Activated CD4-positive, alpha-beta T cell treated with anti-CD3 and anti-CD28 coated beads, Interleukin-2, amount 10 ng/mL, durations not matched to agents 7 days and 5 days (primary cell): Measurements from ENCODE around the gene ELK3. TPM values are rescaled to one million over a fixed set of nuclear protein-coding genes. Genes with fewer than 3 reads are reported as not detected.

Experiments
- CTCF ChIA-PET: fragments of 350-600 bp; sonication (Branson Sonifier 250); formaldehyde crosslinking; loops from one replicate; lab custom pipeline; 2021; ENCODE audit warnings: antibody characterized with exemption; lab: Charles Lee
- POLR2A ChIA-PET: fragments of 350-600 bp; sonication (Branson Sonifier 250); formaldehyde crosslinking; loops from one replicate; lab custom pipeline; 2021; ENCODE audit warnings: antibody characterized with exemption; lab: Charles Lee
- DNase-seq: peaks from one replicate; pipeline ENCODE4 v3.0.0-alpha.2; 2020
- H3K27ac Mint-ChIP-seq: one replicate; pipeline ENCODE4 v1.8.0; 2021; ENCODE audit warnings: mild to moderate bottlenecking, moderate library complexity, mixed read lengths
- H3K27me3 Mint-ChIP-seq: one replicate; pipeline ENCODE4 v1.8.0; 2021; ENCODE audit warnings: mixed read lengths
- H3K36me3 Mint-ChIP-seq: one replicate; pipeline ENCODE4 v1.8.0; 2021; ENCODE audit warnings: low read depth, mixed read lengths
- H3K4me1 Mint-ChIP-seq: one replicate; pipeline ENCODE4 v1.8.0; 2021; ENCODE audit warnings: mixed read lengths
- H3K4me3 Mint-ChIP-seq: one replicate; pipeline ENCODE4 v1.8.0; 2021; ENCODE audit warnings: mild to moderate bottlenecking, moderate library complexity, mixed read lengths
- H3K9me3 Mint-ChIP-seq: one replicate; pipeline ENCODE4 v1.8.0; 2021; ENCODE audit warnings: mixed read lengths
- total RNA-seq, 2 experiments: library from RNA; stranded (reverse); gene quantifications; one replicate each; pipeline ENCODE4 v1.2.3, GENCODE V29; 2021

The ELK3 gene
- total RNA-seq, 2 experiments from 2014 or later = 27.3 to 33.9 TPM

DNA sequence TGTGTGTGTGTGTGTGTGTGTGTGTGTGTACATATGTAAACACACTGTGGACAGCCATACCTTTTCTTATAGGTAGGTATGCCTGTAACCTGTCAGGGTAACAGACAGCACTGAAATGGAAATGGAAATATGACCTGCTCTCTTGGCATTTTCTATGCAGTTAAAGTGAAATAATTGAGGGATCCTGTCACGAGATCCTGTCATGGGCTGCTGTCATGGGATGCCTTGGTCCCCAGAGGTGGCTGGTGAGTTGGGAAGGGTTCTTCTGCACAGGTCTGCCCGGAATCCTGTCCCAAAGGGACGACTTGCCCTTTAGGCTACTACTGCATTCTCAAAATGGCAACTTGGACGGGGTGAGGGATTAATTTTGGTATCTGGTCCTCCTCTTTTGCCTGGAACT, 47.3 kb downstream of the ELK3 start:
- DNase-seq = no peak
- Mint-ChIP-seq H3K36me3 (peaks cover 30% of the 10 kb centered on the region), H3K27me3 (no peaks in the 10 kb centered on the region), H3K4me3 (peak overlapping the region; percentile 52), H3K27ac (peak overlapping the region; percentile 88), H3K9me3 (peaks cover 2% of the 10 kb centered on the region), H3K4me1 (peaks cover 60% of the 10 kb centered on the region)
- CTCF ChIA-PET = interaction anchor here (1.0 to 2.1 kb wide), 5 partner anchors 10 to 18 kb away, joined by 3 to 9 read pairs (median 3); no protein-coding TSS in a partner anchor
- POLR2A ChIA-PET = interaction anchor here (0.6 kb wide), 2 partner anchors 120 to 176 kb away, joined by 3 to 5 read pairs; no protein-coding TSS in a partner anchor

DNA sequence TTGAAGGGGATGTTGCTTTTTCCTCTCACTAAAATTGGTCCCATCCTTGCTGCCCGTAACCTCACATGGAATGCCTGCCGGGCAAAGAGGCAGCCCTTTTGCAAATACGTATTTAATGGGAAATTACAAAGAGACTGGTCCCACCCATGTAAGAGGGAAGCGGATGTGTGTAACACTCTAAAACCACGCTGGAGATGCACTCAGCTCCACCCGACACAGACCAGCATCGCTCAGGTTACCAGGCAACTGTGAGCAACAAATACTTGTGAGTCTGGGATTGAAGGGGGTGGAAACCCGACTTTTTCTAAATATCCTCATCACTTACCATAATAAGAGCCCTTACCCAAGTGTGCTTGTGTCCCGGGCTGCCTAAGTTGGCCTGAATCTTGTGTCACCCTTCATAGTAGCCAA, 47.7 kb downstream of the ELK3 start:
- Mint-ChIP-seq H3K4me3 (peak overlapping the region; percentile 52), H3K9me3 (peaks cover under 1% of the 10 kb centered on the region), H3K27me3 (no peaks in the 10 kb centered on the region), H3K27ac (peak overlapping the region; percentile 88), H3K36me3 (peaks cover 29% of the 10 kb centered on the region), H3K4me1 (peaks cover 56% of the 10 kb centered on the region)
- peak; percentile 84 for DNase-seq
- ChIA-PET CTCF (interaction anchor here (1.0 to 2.1 kb wide), 7 partner anchors 9 to 136 kb away, joined by 3 to 9 read pairs (median 4); no protein-coding TSS in a partner anchor), POLR2A (interaction anchor here (0.6 kb wide), 2 partner anchors 121 to 176 kb away, joined by 3 to 5 read pairs; no protein-coding TSS in a partner anchor)

DNA sequence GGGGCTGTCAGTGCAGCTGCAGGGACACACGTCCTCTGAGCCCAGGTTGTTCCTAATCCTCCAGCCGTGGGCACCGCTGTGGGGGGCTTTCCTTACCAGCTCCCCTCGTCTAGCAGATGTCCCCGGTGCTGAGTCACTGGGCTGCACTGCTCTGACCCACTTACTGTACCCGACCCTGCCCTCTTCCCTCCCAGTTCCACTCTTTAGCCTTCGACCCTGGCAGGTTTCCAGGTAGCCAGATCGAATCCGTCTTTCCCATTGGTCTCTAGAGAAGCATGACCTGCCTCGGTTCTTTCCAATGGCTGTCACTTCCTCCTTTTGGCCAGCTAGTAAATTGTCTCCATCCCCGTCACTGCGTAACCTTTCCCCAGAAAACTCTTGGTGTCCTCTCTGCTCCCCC, 48.4 kb downstream of the ELK3 start:
- POLR2A ChIA-PET = no interaction called here
- no peaks in the 10 kb centered on the region for H3K27me3 Mint-ChIP-seq
- H3K4me3 Mint-ChIP-seq = no peak overlapping the region
- CTCF ChIA-PET = interaction anchor here (1.1 to 2.1 kb wide), 7 partner anchors 9 to 137 kb away, joined by 3 to 9 read pairs (median 4); no protein-coding TSS in a partner anchor
- peaks cover 32% of the 10 kb centered on the region for H3K36me3 Mint-ChIP-seq
- DNase-seq = no peak
- H3K4me1 Mint-ChIP-seq = peaks cover 55% of the 10 kb centered on the region
- H3K27ac Mint-ChIP-seq = peak overlapping the region; percentile 48
- no peaks in the 10 kb centered on the region for H3K9me3 Mint-ChIP-seq

DNA sequence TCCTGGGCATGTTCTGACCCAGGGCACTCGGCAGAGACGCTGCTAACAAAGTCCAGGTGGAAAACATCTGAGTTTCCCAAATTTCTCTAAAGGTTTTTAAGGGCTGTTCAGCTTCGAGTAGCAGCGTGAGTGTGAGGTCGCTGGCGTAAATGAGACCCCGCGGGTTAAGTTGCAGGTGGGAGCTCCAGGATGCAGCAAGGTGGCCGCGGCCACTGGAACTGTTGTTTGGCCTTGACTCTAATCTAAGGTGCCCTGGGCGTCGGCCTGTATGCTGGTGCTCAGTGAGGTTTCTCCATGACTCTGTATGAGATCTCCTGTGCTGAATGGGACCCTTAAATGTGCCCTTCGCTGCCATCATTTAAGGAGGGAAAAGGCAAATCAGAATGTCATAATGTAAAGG, 50.7 kb downstream of the ELK3 start:
- peaks cover 44% of the 10 kb centered on the region for H3K36me3 Mint-ChIP-seq
- no peaks in the 10 kb centered on the region for H3K27me3 Mint-ChIP-seq
- H3K4me3 Mint-ChIP-seq = no peak overlapping the region
- H3K9me3 Mint-ChIP-seq = no peaks in the 10 kb centered on the region
- H3K27ac Mint-ChIP-seq = no peak overlapping the region
- DNase-seq = no peak
- H3K4me1 Mint-ChIP-seq = peaks cover 47% of the 10 kb centered on the region
- POLR2A ChIA-PET = no interaction called here
- CTCF ChIA-PET = interaction anchor here (0.8 to 1.0 kb wide), 2 partner anchors 11 to 25 kb away, joined by 3 read pairs; no protein-coding TSS in a partner anchor

DNA sequence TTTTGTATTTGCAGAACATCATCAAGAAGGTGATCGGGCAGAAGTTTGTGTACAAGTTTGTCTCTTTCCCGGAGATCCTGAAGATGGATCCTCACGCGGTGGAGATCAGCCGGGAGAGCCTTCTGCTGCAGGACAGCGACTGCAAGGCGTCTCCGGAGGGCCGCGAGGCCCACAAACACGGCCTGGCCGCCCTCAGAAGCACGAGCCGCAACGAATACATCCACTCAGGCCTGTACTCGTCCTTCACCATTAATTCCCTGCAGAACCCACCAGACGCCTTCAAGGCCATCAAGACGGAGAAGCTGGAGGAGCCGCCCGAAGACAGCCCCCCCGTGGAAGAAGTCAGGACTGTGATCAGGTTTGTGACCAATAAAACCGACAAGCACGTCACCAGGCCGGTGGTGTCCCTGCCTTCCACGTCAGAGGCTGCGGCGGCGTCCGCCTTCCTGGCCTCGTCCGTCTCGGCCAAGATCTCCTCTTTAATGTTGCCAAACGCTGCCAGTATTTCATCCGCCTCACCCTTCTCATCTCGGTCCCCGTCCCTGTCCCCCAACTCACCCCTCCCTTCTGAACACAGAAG, 52.8 kb downstream of the ELK3 start:
- Mint-ChIP-seq H3K27ac (no peak overlapping the region), H3K4me1 (peaks cover 44% of the 10 kb centered on the region), H3K9me3 (no peaks in the 10 kb centered on the region), H3K4me3 (no peak overlapping the region), H3K36me3 (peaks cover 57% of the 10 kb centered on the region), H3K27me3 (no peaks in the 10 kb centered on the region)
- ChIA-PET CTCF (no interaction called here), POLR2A (no interaction called here)
- no peak for DNase-seq

DNA sequence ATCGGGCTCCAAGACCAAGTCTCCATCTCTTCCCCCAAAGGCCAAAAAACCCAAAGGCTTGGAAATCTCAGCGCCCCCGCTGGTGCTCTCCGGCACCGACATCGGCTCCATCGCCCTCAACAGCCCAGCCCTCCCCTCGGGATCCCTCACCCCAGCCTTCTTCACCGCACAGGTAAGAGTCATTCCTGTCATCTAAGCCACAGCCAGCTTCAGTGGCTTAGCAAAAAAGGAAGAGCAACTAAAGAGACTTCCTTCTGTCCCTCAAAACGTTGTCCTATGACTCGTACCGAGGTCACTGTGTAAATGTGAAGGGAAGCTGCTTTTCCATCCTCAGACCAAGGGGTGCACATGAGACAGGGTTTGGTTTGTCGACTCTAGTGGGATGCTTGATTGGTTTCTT, 53.4 kb downstream of the ELK3 start:
- peaks cover 63% of the 10 kb centered on the region for H3K36me3 Mint-ChIP-seq
- no peaks in the 10 kb centered on the region for H3K9me3 Mint-ChIP-seq
- H3K27me3 Mint-ChIP-seq = no peaks in the 10 kb centered on the region
- no peak overlapping the region for H3K4me3 Mint-ChIP-seq
- CTCF ChIA-PET = no interaction called here
- peaks cover 41% of the 10 kb centered on the region for H3K4me1 Mint-ChIP-seq
- POLR2A ChIA-PET = no interaction called here
- no peak overlapping the region for H3K27ac Mint-ChIP-seq
- DNase-seq = no peak

DNA sequence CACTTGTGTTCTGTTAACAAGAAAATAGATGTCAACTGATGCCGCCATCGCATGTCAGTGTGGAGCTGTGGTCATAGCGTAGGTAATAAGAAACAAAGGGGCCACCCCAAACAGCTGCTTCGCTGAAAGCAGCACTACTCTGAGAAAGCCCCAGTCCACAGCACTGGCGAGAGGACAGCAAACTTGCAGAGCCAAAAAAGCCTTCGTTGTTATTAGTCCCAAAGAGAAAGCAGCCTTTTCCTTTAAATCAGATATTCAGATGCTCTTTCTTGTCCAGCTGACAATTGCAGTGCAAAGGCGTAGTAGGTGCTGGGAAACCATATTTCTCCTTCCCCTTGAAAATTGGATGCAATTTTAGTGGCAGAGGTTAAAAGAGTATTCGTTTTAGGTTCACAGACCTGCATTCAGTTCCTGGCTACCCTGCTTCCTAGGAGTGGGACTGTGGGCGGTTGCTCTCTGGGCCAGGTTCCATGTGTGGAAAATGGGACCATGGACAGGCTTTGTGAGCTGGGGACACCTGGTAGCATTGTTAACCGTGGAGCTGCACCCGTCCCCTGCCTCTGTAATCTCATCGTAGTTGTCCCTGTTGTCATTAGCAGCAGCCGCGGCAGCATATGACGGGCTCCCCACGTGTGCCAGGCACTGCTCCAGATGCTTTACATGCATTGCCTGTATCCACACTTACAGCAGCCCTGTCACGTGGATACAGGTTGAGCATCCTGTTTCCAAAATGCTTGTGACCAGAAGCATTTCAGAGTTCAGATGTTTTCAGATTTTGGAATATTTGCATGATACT, 54.2 kb downstream of the ELK3 start:
- no peaks in the 10 kb centered on the region for H3K27me3 Mint-ChIP-seq
- no peaks in the 10 kb centered on the region for H3K9me3 Mint-ChIP-seq
- CTCF ChIA-PET = no interaction called here
- POLR2A ChIA-PET = no interaction called here
- H3K4me3 Mint-ChIP-seq = no peak overlapping the region
- peaks cover 34% of the 10 kb centered on the region for H3K4me1 Mint-ChIP-seq
- no peak for DNase-seq
- peaks cover 67% of the 10 kb centered on the region for H3K36me3 Mint-ChIP-seq
- peak overlapping the region; percentile 52 for H3K27ac Mint-ChIP-seq

DNA sequence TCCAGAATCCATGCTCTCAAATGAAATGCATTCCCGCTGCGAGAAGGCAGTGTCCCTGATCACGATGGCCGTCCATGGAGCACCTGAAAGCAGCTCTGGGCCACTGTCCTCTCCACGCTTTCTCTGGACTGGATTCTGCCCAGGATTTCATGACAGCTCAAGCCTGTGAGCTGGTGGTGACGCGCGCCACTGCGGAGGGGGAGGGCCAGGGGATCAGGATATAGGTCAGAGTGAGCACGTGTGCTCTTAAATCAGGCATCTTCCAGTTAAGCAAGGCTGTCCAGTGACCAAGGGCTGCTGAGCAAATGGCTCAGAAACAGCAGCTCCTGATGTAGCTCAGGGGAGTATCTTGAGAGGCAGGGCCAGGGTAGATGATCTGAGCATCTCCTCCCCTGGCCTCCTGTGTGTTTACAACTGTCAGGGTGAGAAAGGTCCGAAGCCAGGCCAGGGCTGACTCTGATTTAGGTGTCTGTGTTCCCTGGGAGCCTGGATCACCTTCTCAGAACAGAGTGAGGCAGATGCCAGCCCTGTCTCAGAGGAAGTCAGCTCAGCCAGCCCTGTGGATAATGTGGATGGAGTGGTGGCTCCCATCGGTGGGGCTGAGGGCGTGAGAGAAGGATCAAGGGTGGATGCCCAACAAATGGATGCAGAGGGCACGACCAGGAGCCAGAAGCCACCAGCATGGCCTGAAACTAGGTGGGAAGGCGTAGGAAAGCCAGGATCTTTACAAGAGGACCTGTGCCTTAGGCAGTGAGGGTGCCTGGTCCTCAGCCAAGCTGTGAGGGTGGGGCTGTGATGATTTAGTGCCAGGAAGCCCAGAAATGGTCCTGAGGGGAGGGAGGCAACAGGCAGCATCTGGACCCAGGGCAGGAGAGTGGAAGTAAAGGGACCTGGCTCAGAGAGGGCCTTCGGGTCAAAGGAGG, 55.3 kb downstream of the ELK3 start:
- no peaks in the 10 kb centered on the region for H3K27me3 Mint-ChIP-seq
- peaks cover 34% of the 10 kb centered on the region for H3K4me1 Mint-ChIP-seq
- CTCF ChIA-PET = no interaction called here
- POLR2A ChIA-PET = no interaction called here
- H3K9me3 Mint-ChIP-seq = no peaks in the 10 kb centered on the region
- no peak for DNase-seq
- H3K4me3 Mint-ChIP-seq = no peak overlapping the region
- peaks cover 72% of the 10 kb centered on the region for H3K36me3 Mint-ChIP-seq
- H3K27ac Mint-ChIP-seq = peak overlapping the region; percentile 76

DNA sequence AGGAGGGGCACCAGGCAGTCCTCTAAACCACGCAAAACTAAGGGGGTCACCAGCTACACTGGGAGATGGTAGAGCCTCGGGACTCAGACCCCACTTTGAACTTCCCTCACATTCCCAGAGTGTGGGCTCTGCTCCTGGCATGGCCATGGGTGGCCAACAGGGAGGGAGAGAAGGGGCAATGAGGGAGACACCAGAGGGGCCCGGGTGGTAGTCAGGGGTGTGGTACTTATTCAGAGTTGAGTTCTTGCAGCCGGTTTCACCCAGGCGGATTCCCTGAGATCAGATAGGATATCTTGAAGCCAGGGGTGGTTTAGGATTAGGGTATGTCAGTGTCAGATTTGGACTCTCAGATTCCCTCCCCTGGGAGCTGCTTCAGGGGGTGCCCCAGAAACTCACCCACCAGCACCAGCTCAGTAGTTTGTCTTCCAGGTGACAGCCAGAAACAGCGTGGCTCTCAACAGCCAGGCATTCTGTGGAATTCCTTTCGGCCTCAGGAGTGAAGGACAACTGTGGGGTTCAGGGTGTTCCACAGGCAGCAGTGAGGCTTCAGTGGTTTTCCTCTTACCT, 56.0 kb downstream of the ELK3 start:
- no peak for DNase-seq
- H3K4me1 Mint-ChIP-seq = peaks cover 34% of the 10 kb centered on the region
- peaks cover 73% of the 10 kb centered on the region for H3K36me3 Mint-ChIP-seq
- no peaks in the 10 kb centered on the region for H3K27me3 Mint-ChIP-seq
- H3K27ac Mint-ChIP-seq = no peak overlapping the region
- H3K4me3 Mint-ChIP-seq = no peak overlapping the region
- ChIA-PET POLR2A (no interaction called here), CTCF (no interaction called here)
- H3K9me3 Mint-ChIP-seq = no peaks in the 10 kb centered on the region

DNA sequence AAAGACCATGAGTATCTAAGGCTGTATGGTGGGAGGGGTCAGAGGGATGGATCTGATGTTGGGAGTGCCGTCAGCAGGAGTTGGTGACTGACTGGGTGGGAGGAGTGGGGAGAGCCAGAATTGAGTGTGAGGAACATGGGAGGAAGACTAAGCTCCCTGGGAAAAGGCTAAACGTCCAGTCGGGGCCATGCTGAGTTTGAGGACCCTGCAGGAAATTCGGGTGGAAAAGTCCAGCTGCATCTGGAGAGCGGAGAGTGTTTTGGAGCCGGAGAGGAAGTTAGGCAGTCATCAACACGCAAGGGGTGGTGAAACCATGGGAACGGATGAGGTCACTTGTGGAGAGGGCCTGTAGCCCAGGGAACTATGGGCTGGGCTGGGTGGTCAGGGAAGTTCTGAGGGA, 60.9 kb downstream of the ELK3 start:
- H3K27me3 Mint-ChIP-seq = no peaks in the 10 kb centered on the region
- H3K4me1 Mint-ChIP-seq = peaks cover 17% of the 10 kb centered on the region
- H3K36me3 Mint-ChIP-seq = peaks cover 42% of the 10 kb centered on the region
- H3K27ac Mint-ChIP-seq = no peak overlapping the region
- no peak overlapping the region for H3K4me3 Mint-ChIP-seq
- no peaks in the 10 kb centered on the region for H3K9me3 Mint-ChIP-seq
- ChIA-PET CTCF (interaction anchor here (0.8 to 1.6 kb wide), 4 partner anchors 10 to 262 kb away, joined by 3 to 5 read pairs (median 3); no protein-coding TSS in a partner anchor), POLR2A (no interaction called here)
- no peak for DNase-seq

DNA sequence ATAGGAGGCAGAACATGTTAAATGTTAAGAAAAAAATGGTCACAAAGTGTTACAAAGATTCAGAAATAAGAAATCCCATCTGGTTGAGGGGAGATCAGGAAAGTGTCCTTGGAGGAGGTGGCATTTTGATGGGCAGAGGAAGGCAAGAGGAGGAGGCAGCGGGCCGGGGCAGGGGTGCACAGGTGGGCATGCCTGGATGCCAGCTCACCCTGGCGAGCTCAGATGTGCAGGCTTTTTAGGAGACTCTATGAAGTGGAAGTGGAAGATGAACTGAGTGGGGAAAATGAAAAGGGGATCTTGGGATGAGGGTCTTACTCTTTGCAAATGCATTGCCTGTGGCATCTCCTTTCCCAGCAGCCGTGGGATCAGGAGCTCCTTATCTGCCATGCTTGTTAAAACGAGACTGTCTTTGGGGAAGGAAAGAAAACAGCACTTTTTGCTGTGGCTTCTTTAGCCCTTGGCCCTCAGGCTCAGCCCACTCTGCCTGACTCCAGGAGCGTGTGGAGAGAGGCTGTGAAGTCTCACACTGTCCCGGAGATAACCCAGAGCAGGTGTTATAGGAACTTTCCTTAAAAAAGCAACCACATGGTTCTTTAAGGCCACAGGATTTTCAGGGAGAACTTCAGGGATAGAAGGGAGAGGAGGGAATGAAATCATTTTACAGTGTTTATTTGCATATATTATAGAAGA, 62.6 kb downstream of the ELK3 start:
- Mint-ChIP-seq H3K27me3 (no peaks in the 10 kb centered on the region), H3K4me1 (peaks cover 6% of the 10 kb centered on the region), H3K4me3 (no peak overlapping the region), H3K36me3 (peaks cover 42% of the 10 kb centered on the region), H3K27ac (no peak overlapping the region), H3K9me3 (no peaks in the 10 kb centered on the region)
- DNase-seq = no peak
- CTCF ChIA-PET = interaction anchor here (1.1 to 3.1 kb wide), 6 partner anchors 12 to 201 kb away, joined by 3 to 9 read pairs (median 4); no protein-coding TSS in a partner anchor
- POLR2A ChIA-PET = no interaction called here
